GM19240 (cell line): ENCODE results near the gene RAPSN.

ENCODE experiments used
- DNase-seq: peaks from one replicate; pipeline ENCODE4 v3.0.0; 2011; ENCODE audit warnings: low spot score; ENCODE audit not compliant: insufficient read length

Gene RAPSN

DNA sequence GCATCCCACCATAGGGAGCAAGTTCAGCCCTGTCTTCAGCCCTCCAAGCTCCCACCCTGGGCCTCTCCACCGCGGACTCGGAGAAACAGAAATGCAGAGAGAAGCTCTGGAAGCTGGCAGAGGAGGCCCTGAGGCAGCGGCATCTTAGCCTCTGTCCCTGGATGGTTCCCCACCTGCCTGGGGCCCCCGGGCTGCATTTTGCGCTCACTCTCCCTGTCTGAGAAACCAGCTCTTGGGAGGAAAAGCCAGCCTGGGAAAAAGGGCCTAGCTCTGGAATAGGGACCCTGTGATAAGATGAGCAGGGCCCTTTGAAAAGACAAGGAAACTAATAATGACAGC is 58.5 kb downstream of the RAPSN start:
- no peak for DNase-seq

DNA sequence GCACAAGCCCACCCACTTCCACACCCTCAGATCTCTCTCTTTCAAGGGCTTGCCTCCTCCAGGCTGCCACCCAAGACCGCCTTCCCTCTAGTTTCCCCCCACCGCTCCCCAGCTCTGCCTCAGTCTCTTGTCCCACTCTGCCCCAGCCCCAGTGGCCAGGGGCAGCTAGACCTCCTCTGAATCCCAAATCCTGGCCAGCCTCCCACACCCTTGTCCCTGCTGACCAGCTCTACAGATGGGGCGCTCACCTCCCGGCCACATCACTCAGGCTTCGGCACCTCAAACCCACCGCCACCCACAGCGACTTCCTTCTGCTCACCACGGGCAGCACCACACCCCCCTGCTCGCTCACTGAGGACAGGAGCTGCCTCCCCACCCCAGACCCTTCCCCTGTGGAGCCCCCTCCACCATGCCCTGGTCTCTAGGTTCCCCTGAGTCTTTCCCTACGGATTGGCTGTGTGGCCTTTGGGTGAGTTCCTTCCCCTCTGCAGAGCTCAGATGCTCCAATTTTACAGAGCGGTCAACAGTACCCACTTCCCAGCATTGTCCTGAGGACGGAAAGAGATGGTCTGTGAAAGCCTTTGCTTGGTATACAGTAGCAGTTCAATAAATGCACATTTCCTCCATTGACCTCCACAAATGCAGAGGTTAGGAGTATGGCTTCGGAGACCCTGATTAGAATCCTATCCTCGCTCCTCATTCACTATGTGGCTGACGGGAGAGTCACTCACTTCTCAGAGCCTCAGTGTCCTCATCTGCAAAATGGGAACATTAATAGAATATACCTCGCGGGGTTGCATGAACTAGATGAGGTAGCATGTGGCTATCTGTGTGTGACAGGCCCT is 59.1 kb downstream of the RAPSN start:
- no peak for DNase-seq

DNA sequence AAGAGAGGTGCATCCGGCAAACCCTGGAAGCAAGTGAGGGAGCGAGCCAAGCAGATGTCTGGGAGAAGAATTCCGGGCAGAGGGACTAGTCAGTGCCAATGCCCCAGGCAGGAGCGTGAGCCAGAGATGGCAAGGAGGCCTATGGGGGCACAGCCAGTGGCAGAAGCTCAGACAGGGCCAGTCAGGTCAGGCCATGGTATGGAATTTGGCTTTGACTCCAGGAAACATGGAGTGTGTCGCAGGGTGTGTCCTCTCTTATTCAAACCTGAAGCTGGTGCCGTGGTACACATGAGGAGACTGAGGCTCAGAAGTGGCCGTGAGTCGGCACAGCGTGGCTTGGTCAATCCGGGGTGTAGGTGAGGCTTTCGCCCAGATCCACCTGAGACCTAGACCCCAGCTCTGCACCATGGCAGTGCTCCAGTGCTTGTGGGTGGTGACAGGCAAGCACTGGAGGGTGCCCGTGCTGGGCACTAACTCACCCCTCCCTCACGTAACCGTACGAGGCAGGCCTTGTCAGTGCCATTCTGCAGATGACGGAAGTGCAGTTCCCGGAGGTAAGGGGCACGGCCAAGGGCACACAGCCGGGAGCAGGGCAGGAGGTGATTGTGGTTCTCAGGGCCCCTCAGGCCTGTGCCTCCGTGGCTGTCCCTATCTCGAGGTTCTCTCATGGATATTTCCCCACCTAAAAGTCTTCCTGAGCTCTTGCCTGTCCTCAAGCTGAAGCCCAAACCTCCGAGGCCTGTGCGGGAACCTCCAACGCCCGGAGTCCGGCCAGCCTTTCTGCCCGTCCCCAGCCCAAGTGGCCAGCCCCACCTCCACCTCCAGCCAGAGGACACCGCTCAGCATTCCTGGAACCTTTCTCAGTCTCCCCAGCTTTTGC is 60.0 kb downstream of the RAPSN start:
- DNase-seq = no peak

DNA sequence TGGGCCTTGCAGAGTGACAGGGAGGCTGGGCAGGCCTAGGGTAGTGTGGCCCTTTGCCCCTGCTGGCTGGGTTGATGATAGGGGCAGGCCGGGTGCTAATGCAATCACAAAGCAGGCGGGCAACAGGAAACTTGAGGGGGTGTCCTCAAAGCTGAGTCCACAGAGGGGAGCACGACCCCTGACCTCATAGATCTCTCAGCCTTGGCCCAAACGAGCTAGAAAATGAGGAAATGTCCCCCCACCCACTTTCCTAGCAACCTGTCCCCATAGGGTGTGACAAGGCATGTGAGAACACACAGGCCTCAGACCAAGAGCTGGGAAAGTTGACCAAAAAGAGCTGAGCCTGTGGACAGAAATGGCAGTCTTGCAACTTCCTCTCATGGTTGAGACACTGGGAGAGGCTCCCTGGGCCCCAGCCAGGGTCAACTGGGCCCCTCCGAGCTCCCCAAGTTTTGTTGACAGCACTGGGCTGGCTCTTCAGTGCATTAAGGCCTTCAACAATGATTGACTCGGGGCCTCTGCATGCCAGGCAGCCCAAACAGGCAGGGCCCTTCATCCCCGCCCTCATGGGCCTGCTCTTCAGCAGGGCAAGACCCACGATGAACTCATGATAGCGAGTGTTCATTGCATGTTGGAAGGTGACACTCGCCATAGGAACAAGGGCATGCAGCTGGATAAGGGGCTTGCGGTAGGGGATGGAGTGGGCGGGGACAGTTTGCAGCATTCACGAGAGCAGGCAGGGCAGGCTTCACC is 60.8 kb downstream of the RAPSN start:
- no peak for DNase-seq
